Effector memory CD8-positive, alpha-beta T cell (primary cell): Measurements from ENCODE around the gene OS9.

Experiments
- ATAC-seq: fragments of 150-1000 bp; cut with Tn5 transposase; replicated peaks from 2 replicates; pipeline ENCODE4 v1.10.0; 2021; ENCODE audit warnings: mild to moderate bottlenecking, moderate library complexity
- DNase-seq, 3 experiments: peaks; one replicate each; pipeline ENCODE4 v3.0.0; 2021
- H3K27ac Mint-ChIP-seq, 2 donors: one replicate each; pipeline ENCODE4 v1.8.0; 2022; ENCODE audit warnings: mild to moderate bottlenecking in 2 of 2, mixed read lengths in 2 of 2, moderate library complexity in 2 of 2
- H3K27me3 Mint-ChIP-seq, 2 donors: one replicate each; pipeline ENCODE4 v1.8.0; 2022; ENCODE audit warnings: mixed read lengths in 2 of 2
- H3K36me3 Mint-ChIP-seq: one replicate; pipeline ENCODE4 v1.8.0; 2022; ENCODE audit warnings: mild to moderate bottlenecking, moderate library complexity, mixed read lengths; ENCODE audit not compliant: insufficient read depth
- H3K4me1 Mint-ChIP-seq, 2 donors: one replicate each; pipeline ENCODE4 v1.8.0; 2022; ENCODE audit warnings: low read depth in 2 of 2, mixed read lengths in 2 of 2
- H3K4me3 Mint-ChIP-seq, 2 donors: one replicate each; pipeline ENCODE4 v1.8.0; 2022; ENCODE audit warnings: mild to moderate bottlenecking in 2 of 2, mixed read lengths in 2 of 2, moderate library complexity in 2 of 2
- H3K9me3 Mint-ChIP-seq, 2 donors: one replicate each; pipeline ENCODE4 v1.8.0; 2022; ENCODE audit warnings: mixed read lengths in 2 of 2

OS9 gene

DNA sequence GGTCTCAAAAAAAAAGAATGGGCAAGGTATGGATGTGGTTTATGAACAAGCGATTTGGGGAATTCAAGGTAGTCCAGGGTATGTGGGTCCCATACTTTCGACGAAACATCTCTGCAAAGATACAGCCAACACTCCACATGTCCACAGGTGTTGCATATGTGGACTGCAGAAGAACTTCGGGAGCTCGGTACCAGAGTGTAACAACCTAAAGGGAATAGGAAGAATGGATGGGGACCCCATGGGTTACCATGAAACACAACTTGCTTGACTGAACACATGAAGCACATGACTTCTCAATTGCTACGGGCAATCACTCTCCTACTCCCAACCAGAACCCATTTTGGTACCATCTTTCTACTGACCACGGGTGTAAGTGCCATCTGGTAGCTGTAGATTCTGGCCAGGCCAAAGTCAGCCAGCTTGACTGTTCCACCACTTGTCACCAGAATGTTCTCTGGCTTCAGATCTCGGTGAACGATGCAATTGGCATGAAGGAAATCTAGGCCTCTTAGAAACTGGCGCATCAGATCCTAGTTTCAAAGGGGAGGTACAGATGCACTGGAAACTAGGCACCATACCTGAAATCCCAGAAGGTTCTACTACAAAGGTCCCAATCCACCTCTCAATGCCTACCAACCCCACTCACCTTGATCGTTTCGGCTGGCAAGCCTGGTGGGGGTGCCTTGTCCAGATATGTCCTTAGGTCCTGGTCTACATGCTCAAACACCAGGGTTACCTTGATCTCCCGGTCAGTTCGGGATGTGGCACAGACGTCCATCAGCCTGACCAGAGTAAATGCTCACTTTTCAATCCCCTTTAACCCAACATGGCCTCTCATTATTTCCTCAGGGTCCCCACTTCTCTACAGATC is 56.9 kb downstream of the OS9 start:
- Mint-ChIP-seq H3K36me3 (peaks cover 40% of the 10 kb centered on the region), H3K9me3 (no peaks in the 10 kb centered on the region), H3K4me3 (peak overlapping the region; percentile 84 to 96), H3K4me1 (peaks cover 28 to 49% of the 10 kb centered on the region in 2 donors), H3K27me3 (no peaks in the 10 kb centered on the region), H3K27ac (peak overlapping the region; percentile 86 to 89)
- ATAC-seq (no peak), DNase-seq (no peak)

DNA sequence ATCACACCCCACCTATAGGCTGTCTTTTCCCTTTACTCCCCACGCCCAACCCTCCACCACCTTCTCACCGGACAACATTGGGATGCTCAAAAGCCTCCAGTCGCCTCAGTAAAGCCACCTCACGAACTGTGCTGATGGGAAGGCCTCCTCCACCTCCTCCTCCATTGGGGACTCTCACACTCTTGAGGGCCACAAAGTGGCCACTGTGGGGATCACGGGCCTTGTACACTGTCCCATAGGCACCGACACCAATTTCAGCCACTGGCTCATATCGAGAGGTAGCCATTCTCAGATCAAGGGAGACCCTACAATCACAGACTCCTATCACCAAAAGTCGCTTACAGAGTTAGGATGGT is 57.5 kb downstream of the OS9 start:
- no peaks in the 10 kb centered on the region for H3K27me3 Mint-ChIP-seq
- peaks cover 31 to 49% of the 10 kb centered on the region in 2 donors for H3K4me1 Mint-ChIP-seq
- DNase-seq (no peak), ATAC-seq (no peak)
- H3K27ac Mint-ChIP-seq: peak overlapping the region; percentile 86 to 89
- no peaks in the 10 kb centered on the region for H3K9me3 Mint-ChIP-seq
- H3K4me3 Mint-ChIP-seq: peak overlapping the region; percentile 84 to 96
- H3K36me3 Mint-ChIP-seq: peaks cover 43% of the 10 kb centered on the region

DNA sequence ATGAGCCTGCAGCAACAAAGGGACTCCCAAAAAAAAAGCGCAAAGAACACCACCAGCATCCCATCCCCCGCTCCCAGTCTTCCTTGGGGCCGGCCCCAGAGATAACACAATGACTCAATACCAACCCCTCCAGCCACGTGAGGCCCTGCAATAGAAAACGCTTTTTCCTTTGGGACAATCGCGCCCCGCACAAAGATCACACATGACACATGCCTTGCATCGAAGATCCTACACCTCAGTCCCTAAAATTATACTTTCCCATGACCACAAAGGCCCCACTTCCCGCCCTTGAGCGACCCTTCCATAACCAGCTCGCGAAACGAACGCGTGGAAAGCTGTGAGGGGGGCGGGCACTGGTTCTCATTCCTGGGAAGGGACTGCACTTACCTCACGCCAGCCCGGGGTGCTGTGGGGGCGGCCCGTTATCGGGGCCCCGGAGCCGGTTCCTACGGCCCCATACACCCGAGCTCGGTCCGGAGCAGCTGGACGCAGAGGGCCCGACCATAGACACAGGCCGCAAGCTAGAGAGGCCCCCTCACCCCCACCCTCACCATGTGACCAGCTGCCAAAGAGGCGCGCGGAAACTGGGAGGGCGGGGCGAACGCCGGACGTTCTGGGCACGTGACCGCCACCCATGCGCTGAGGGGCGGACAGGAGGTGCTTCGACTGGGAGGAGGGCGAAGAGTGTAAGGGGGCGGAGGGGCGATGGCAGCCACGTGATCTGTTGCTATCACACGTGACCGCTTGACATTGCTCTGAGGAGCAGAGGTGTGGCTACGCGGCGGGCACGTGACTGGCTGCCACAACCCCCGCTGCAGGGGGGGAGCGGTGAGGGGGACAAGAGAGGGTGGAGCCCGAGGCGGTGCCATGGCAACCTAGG is 58.1 kb downstream of the OS9 start, which contains the start of gene CDK4:
Gene CDK4, minus strand, starts transcription at position 523 of the 880 bp plus-strand sequence. CDS start 593 bp downstream, outside the sequence.
- peak; percentile 98 to 99 (median 99) for DNase-seq
- Mint-ChIP-seq H3K4me3 (peak within 1 kb of the TSS; percentile 84 to 96), H3K36me3 (peaks cover 41% of the 10 kb centered on the region), H3K27me3 (no peaks in the 10 kb centered on the region), H3K9me3 (no peaks in the 10 kb centered on the region), H3K4me1 (peaks cover 36 to 55% of the 10 kb centered on the region in 2 donors), H3K27ac (peak within 1 kb of the TSS; percentile 86 to 89)
- peak; percentile 79 for ATAC-seq

DNA sequence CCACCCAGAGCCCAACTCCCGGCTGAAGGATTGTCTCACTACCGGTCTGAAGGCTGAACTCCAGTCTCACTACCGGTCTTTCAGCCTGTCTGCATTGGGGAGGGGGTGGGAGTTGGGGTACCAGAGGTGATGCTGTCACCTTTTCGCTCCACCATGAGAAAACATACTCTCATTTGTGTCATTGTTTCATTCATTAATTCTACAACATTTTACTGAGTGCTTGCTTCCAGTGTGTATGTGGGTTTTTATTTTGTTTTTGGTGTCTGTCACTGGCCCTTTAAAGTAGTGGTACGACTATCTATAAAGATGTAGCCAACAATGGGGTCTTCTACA is 58.7 kb downstream of the OS9 start:
- ATAC-seq (no peak), DNase-seq (no peak)
- Mint-ChIP-seq H3K27ac (peak overlapping the region; percentile 86 to 89), H3K4me1 (peaks cover 37 to 57% of the 10 kb centered on the region in 2 donors), H3K9me3 (no peaks in the 10 kb centered on the region), H3K27me3 (no peaks in the 10 kb centered on the region), H3K4me3 (peak overlapping the region; percentile 84 to 96), H3K36me3 (peaks cover 39% of the 10 kb centered on the region)

DNA sequence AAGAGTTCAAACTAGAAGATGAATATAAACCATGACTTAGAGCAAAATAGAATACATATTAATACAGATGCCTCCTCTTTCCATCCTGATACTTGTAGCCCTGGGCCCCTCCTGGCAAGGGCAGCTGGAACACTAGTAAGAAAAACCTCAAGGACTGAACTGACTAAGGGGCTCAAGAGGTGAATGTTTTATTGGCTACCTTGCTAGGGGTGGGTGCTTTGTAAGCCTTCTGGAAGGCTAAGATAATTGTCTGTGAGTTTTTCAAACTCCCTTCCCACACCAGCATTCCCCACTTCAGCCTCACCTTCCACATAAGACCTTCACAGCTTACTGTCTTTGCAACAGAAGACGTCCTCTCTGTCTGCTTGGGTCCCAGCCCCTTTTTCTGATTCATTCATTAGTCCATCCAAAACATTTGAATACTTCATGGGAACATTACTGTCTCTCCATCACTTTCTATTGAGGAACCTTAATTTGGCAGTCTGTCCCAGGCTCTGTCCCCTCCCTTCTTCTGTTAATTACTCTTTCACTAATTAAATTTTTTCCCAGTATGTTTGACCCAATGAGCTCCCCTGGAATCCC is 59.9 kb downstream of the OS9 start:
- H3K27me3 Mint-ChIP-seq: no peaks in the 10 kb centered on the region
- H3K27ac Mint-ChIP-seq: peak overlapping the region; percentile 86 to 89
- H3K4me3 Mint-ChIP-seq: peak overlapping the region; percentile 82 to 86
- H3K9me3 Mint-ChIP-seq: no peaks in the 10 kb centered on the region
- no peak for ATAC-seq
- DNase-seq: no peak
- peaks cover 37 to 57% of the 10 kb centered on the region in 2 donors for H3K4me1 Mint-ChIP-seq
- peaks cover 32% of the 10 kb centered on the region for H3K36me3 Mint-ChIP-seq

DNA sequence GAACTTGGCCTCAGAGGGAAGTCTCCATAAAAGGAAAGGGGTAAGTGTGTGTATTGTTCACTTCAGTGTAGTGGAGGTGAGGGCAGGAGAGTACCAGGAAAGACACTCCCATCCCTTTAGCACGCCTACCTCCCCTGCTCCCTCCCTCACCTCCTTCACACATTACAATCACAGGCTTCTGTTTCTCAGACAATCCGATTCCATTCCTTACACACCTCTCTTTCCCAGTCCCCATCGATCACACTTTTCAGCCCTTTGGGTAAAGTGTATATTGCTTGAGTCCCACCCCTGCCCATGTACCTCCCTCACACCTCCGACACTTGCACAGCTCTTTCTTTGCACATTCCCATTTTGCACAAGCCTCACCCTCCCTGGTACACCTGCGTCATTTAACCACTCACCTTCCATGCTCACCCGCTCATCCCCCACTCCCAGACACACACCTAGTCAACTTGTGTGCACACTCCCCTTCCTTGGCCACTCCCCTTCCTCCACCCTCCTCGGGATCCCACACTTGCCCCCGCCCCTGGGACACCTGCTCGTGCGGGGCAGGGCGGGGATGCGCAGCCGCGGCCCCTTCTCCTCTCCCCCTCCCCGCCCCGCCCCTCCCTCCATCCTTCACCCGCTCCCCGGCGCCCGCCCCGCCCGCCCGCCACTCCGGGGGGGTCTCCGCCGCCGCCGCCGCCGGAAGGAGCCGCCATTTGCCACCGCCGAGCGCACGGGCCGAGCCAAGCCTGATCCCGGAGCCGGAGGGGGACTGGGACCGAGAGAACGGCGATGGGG is 60.7 kb downstream of the OS9 start, which contains the start of gene MARCHF9:
Gene MARCHF9, plus strand, starts transcription at position 693 of the 783 bp plus-strand sequence. CDS start 426 bp downstream, outside the sequence.
- Mint-ChIP-seq H3K4me3 (peak within 1 kb of the TSS; percentile 85 to 86), H3K9me3 (no peaks in the 10 kb centered on the region), H3K4me1 (peaks cover 42 to 64% of the 10 kb centered on the region in 2 donors), H3K27me3 (no peaks in the 10 kb centered on the region), H3K27ac (peak within 1 kb of the TSS; percentile 86 to 89), H3K36me3 (peaks cover 29% of the 10 kb centered on the region)
- ATAC-seq (peak; percentile 31), DNase-seq (peak; percentile 62 to 75 (median 72))

DNA sequence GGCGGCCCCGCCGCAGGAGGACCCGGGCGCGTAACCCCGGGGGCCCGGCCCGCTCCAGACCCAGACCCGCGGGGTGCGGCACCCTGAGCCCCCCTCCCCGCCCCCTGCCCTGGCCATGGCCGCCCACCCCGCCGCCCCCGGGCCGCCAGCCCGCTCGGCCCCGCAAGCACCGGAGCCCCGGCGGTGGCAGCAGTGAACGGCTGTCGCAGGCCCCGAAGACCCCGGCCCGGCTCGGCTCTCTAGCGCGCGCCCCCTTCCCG is 61.2 kb downstream of the OS9 start:
- no peaks in the 10 kb centered on the region for H3K27me3 Mint-ChIP-seq
- no peaks in the 10 kb centered on the region for H3K9me3 Mint-ChIP-seq
- H3K4me3 Mint-ChIP-seq: peak overlapping the region; percentile 85
- ATAC-seq (no peak), DNase-seq (no peak)
- peaks cover 45 to 66% of the 10 kb centered on the region in 2 donors for H3K4me1 Mint-ChIP-seq
- H3K36me3 Mint-ChIP-seq: peaks cover 29% of the 10 kb centered on the region
- H3K27ac Mint-ChIP-seq: no peak overlapping the region

DNA sequence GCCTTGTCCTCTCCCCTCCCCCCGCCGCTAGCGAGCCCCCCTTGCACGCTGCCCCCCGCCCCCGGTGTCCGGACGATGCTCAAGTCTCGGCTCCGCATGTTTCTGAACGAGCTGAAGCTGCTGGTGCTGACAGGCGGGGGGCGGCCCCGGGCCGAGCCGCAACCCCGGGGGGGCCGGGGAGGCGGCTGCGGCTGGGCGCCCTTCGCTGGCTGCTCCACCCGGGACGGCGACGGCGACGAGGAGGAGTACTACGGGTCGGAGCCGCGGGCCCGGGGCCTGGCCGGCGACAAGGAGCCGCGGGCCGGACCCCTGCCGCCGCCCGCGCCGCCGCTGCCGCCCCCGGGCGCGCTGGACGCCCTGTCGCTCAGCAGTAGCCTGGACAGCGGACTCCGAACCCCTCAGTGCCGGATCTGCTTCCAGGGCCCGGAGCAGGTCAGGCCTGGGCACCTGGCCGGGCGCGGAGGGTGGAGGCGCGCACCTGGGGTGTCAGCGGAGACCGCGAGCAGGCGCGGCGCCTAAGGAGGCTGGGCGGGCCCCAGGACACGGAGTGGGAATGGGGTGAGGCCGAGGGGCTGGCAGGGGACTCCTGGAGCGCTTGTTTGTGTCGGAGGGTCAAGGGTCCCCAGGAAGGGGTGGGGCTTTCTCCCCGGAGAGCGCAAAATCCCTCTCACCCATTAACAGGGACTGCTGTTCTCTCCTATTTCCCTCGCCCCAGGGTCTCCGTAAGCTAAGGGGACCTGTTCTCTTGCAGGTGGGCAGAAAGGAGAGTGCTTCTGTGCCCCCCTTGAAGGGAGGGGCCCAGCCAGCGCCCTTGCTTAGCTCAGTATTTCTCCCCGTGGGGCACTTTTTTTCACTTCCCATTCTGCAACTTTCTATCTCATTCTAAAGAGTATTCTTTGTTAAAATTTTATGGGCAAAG is 61.8 kb downstream of the OS9 start:
- peak overlapping the region; percentile 85 for H3K4me3 Mint-ChIP-seq
- H3K27ac Mint-ChIP-seq: peak overlapping the region; percentile 80 to 88
- peak; percentile 13 for ATAC-seq
- no peaks in the 10 kb centered on the region for H3K27me3 Mint-ChIP-seq
- H3K36me3 Mint-ChIP-seq: peaks cover 29% of the 10 kb centered on the region
- peak; percentile 43 to 53 (median 44) for DNase-seq
- H3K9me3 Mint-ChIP-seq: no peaks in the 10 kb centered on the region
- peaks cover 42 to 62% of the 10 kb centered on the region in 2 donors for H3K4me1 Mint-ChIP-seq

DNA sequence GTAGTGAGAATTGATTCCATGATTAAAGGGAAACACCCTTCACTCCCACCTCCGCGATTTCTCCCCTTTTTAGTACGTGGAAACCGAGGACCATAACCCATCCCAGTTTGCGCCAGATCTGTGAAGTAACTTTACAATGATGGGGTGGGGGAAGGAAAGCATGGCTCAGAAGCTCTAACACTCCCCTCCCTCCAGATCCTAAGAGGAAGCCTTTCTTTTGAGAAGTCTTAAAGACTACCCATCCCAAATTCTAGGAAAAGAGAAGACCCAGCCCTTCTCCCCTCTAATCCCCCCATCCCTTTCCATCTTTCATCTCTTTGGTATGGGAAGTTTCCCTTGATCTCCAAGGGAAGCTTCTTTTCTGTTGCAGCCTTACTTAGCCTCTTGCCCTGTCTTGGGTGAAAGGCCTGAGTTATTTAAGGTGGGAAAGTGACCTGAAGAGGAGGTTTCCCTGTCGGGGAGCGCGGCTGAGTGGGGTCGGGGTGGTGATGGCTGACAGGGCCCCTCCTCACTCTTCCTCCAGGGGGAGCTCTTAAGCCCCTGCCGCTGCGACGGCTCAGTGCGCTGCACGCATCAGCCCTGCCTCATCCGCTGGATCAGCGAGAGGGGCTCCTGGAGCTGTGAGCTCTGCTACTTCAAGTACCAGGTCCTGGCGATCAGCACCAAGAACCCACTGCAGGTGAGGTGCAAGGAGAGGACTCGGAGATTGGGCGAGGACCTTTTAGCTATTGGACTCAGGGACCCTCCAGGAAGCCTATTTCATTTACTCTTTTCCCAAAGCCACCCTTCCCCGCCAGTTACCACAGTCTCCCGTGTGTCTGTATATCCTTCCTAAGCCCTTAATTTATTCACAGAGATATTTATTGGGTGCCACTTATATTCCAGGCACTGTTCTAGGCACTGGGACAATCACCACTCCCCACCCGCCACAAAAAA is 62.7 kb downstream of the OS9 start:
- Mint-ChIP-seq H3K4me1 (peaks cover 36 to 54% of the 10 kb centered on the region in 2 donors), H3K4me3 (peak overlapping the region; percentile 85), H3K27me3 (no peaks in the 10 kb centered on the region), H3K27ac (peak overlapping the region; percentile 80 to 88), H3K36me3 (peaks cover 29% of the 10 kb centered on the region), H3K9me3 (no peaks in the 10 kb centered on the region)
- ATAC-seq (peak; percentile 16), DNase-seq (peak; percentile 59 to 69 (median 63))

DNA sequence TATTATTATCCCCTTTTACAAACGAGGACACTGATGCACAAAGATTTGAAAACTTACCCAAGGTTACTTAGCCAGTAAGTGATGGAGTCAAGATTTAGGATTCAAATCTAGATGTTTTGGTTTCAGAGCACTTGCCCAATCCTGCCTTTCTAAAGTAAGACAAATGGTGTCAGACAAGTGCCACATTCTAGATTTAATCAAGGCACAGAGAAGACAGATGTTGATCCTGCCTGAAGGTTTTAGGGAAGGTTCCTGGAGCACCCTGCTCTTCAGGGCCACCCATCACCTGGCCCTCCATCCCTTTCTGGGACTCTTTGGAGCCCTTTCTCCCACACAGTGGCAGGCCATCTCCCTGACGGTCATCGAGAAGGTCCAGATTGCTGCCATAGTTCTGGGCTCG is 63.8 kb downstream of the OS9 start:
- Mint-ChIP-seq H3K27ac (no peak overlapping the region), H3K4me3 (no peak overlapping the region), H3K36me3 (peaks cover 18% of the 10 kb centered on the region), H3K4me1 (peaks cover 31 to 43% of the 10 kb centered on the region in 2 donors), H3K9me3 (no peaks in the 10 kb centered on the region), H3K27me3 (no peaks in the 10 kb centered on the region)
- no peak for DNase-seq
- ATAC-seq: no peak

DNA sequence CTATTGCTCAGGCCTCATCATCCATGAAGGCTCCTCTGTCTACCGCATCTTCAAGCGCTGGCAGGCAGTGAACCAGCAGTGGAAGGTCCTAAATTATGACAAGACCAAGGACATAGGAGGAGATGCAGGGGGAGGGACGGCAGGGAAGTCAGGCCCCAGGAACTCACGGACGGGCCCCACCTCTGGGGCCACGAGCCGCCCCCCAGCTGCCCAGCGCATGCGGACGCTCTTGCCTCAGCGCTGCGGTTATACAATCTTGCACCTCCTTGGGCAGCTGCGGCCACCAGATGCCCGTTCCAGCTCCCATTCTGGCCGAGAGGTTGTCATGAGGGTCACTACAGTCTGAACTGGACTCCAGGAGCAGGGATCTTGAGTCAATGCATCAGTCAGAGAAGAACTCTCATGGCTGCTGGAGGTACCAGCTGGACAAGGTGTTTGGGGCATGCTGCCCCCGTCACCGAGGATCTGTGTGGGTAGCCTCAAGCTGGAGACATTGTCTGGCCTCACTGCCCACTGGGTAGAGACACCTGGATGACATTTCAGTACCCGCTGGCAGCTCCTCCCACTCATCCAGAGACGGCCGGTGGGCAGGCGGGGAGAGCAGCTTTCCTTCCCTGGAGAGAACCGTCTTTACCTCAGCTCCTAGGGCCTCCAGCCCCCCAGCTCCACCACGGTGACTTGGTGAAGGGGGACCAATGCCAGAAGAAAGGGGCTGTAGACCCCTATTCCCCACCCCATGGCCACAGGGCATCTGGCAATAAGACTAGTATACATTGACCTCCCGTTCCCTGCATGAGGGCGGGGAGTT is 64.8 kb downstream of the OS9 start:
- no peak for ATAC-seq
- no peaks in the 10 kb centered on the region for H3K9me3 Mint-ChIP-seq
- peak overlapping the region in 1 of 2 donors; percentile 17 for H3K4me3 Mint-ChIP-seq
- no peak for DNase-seq
- H3K27ac Mint-ChIP-seq: no peak overlapping the region
- peaks cover 7 to 9% of the 10 kb centered on the region in 2 donors for H3K27me3 Mint-ChIP-seq
- peaks cover 16% of the 10 kb centered on the region for H3K36me3 Mint-ChIP-seq
- H3K4me1 Mint-ChIP-seq: peaks cover 29 to 34% of the 10 kb centered on the region in 2 donors
